Measurements from ENCODE around the gene TAS2R60. TPM values are rescaled to one million over a fixed set of nuclear protein-coding genes. Genes with fewer than 3 reads are reported as not detected.
"Not testable (repeated sequence)": the region's sequence is repeated elsewhere in the genome, so short reads cannot be mapped to it uniquely, and the experiment has no call there.

TAS2R60 gene
- total RNA-seq, 1 donor from 2014 or later, result not detected

- no peak for DNase-seq
Measured at GRCh38 chr7:143444063-143444782, 970 bp downstream of the TAS2R60 start.

- no peak for DNase-seq
Measured at GRCh38 chr7:143444785-143445184, 1.5 kb downstream of the TAS2R60 start.

GRCh38 chr7:143447466-143447865 is 4.2 kb downstream of the TAS2R60 start:
- DNase-seq, result no peak

GRCh38 chr7:143448429-143448828 is 5.2 kb downstream of the TAS2R60 start:
- no peak for DNase-seq

GRCh38 chr7:143449793-143450192 is 6.5 kb downstream of the TAS2R60 start:
- no peak for DNase-seq

GRCh38 chr7:143451122-143451521 is 7.9 kb downstream of the TAS2R60 start:
- DNase-seq, result no peak

GRCh38 chr7:143451746-143452145 is 8.5 kb downstream of the TAS2R60 start:
- DNase-seq, result no peak

- DNase-seq, result no peak
Measured at GRCh38 chr7:143452495-143452894, 9.2 kb downstream of the TAS2R60 start.

- no peak for DNase-seq
Measured at GRCh38 chr7:143454091-143454680, 10.9 kb downstream of the TAS2R60 start.

- DNase-seq, result no peak
Measured at GRCh38 chr7:143455491-143455890, 12.2 kb downstream of the TAS2R60 start.

- no peak for DNase-seq
Measured at GRCh38 chr7:143455942-143456341, 12.7 kb downstream of the TAS2R60 start.

- DNase-seq, result no peak
Measured at GRCh38 chr7:143456992-143457793, 13.9 kb downstream of the TAS2R60 start.

GRCh38 chr7:143458263-143458662 is 15.0 kb downstream of the TAS2R60 start:
- no peak for DNase-seq

GRCh38 chr7:143458681-143459080 is 15.4 kb downstream of the TAS2R60 start:
- no peak for DNase-seq

- DNase-seq, result no peak
Measured at GRCh38 chr7:143459359-143459758, 16.1 kb downstream of the TAS2R60 start.

GRCh38 chr7:143460271-143460979 is 17.2 kb downstream of the TAS2R60 start:
- DNase-seq, result no peak

GRCh38 chr7:143462045-143462444 is 18.8 kb downstream of the TAS2R60 start:
- DNase-seq, result no peak

- DNase-seq, result no peak
Measured at GRCh38 chr7:143463556-143463955, 20.3 kb downstream of the TAS2R60 start.

GRCh38 chr7:143463957-143464356 is 20.7 kb downstream of the TAS2R60 start:
- no peak for DNase-seq

GRCh38 chr7:143467724-143468123 is 24.5 kb downstream of the TAS2R60 start:
- no peak for DNase-seq

GRCh38 chr7:143472071-143472689 is 28.9 kb downstream of the TAS2R60 start:
- not testable (repeated sequence) for DNase-seq

GRCh38 chr7:143477501-143478150 is 34.4 kb downstream of the TAS2R60 start, which contains the start of gene TAS2R41:
TAS2R41 (plus strand) TSS chr7:143477873; CDS start chr7:143477873, 0 bp downstream.
- no peak for DNase-seq

Measured in occipital lobe (tissue), 2 donors.